Skin epidermis (tissue), 12 donors: ENCODE data around the gene UBE2S.
A peak's percentile ranks its signal among the peaks of the same experiment; 100 is the strongest.
"Not testable (repeated sequence)": the region's sequence is repeated elsewhere in the genome, so short reads cannot be mapped to it uniquely, and the experiment has no call there.

ENCODE experiments used
- H3K27ac ChIP-seq, 21 experiments: fragments of 200-600 bp; sonication (generic) in 11 of 21; one replicate each; pipeline ENCODE4 v1.5.0; 2020; ENCODE audit warnings: mild to moderate bottlenecking in 3 of 21, inconsistent platforms in 2 of 21, moderate library complexity in 2 of 21
- H3K4me3 ChIP-seq, 7 experiments: fragments of 200-600 bp; sonication (generic) in 2 of 7; one replicate each; pipeline ENCODE4 v1.5.0; 2020; ENCODE audit warnings: inconsistent platforms in 2 of 7, mild to moderate bottlenecking in 2 of 7, moderate library complexity in 1 of 7

UBE2S gene

DNA sequence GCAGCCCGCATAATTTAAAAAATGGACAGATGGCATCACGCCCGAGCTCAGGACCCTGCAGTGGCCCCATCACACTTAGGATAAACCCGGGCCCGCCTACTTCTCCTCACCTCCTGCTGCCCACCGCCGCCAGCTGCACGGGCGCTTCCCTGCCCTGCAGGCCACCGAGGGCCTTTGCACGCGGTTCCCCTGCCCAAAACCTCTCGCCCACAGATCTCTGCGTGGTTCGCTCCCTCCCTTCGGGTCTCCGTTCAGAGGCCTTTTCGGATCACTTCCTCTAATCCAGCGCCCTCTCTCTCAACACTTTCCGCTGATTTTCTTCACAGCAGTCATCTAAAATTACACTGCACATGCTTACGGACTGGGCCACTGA is 33.7 kb upstream of the UBE2S start:
- Histone ChIP-seq H3K27ac (no peak overlapping the region), H3K4me3 (no peak overlapping the region)

DNA sequence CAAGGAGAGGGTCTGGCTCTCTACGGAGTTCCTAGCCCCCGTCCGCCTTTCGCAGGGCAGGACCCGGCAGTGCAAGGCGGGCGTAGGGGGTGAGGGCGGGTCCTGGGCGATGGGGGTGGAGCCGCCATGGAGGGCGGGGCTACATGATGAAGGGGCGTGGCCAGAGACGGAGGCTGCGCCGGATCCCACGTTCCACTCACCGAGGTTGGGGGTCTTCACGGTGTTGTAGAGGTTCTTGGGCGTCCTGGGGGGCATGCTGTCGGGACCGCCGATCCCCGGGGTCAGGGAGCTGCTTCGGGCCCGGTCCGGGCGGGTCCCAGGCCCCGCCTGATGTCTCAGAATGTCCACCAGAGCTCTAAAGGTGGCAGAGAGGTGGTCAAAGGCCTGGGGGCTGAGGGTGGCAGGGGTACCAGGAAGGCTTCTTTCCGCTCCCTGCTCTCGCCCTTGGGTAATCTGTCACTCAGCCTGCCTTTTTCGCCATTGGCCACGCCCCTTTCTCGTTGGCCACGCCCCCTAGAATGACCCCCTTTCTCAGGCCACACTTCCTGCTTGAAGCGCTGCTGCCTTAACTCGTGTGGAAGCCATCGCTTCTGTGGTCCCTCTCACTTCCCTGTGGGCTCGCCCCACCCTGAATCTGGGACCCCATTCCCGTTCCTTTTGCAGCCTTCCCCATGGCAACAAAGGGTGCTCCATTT is 33.0 kb upstream of the UBE2S start:
- H3K4me3 ChIP-seq: no peak overlapping the region
- no peak overlapping the region for H3K27ac ChIP-seq

DNA sequence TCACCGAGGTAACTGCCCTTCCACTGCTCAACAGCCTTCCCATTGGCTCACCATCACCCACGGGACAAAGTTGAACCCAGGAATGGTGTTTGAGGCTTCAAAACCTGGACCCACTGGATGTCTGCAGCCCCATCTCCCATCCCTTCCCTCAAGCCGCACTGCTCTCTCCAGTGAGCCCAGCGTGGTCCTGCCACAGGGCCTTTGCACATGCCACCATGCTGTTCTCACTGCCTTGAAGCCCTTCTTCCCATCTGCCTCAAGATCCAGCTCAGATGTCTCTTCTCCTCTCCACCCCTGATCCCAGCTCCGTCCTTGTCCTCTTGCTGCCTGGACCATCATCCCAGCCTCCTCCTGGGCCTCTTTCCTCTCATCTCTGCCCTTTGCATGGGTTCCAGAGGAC is 31.5 kb upstream of the UBE2S start:
- Histone ChIP-seq H3K27ac (no peak overlapping the region), H3K4me3 (no peak overlapping the region)

DNA sequence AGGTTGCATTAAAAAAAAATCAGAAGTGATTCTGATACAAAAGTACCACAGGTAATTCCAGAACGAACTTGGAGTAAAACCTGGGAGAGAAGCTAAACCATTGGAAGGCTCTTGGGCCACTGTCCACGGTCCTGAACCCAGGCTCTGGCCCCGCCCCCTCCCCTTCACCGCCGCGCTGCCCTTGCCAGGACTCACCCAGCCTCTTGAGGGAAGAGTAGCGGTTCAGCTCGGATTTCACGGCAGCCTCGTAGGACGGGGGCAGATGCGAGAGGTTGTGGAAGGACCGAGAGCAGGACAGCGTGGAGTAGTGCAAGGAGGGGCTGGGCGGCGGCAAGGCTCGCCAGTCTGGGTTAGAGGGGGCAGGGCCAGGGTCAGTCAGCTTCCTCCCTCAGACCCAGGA is 29.8 kb upstream of the UBE2S start:
- H3K4me3 ChIP-seq: no peak overlapping the region
- no peak overlapping the region for H3K27ac ChIP-seq

DNA sequence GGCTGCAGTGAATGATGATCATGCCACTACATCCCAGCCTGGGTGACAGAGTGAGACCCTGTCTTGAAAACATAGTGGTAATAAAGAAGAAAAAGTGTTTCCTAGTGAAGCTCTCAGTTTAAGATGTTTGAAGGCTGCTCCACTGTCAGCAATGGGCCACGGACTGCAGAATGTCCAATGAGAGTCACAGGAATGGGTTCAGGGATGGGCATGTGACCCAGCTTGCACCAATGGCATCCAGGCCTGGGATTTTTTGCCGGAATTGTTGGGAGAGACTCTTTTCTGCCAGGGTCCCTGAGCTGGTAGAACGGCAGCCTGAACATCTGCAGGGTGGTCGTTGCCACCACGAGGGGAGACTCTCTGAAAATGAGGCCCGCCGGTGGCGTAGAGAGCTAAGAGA is 29.3 kb upstream of the UBE2S start:
- Histone ChIP-seq H3K27ac (no peak overlapping the region), H3K4me3 (no peak overlapping the region)

DNA sequence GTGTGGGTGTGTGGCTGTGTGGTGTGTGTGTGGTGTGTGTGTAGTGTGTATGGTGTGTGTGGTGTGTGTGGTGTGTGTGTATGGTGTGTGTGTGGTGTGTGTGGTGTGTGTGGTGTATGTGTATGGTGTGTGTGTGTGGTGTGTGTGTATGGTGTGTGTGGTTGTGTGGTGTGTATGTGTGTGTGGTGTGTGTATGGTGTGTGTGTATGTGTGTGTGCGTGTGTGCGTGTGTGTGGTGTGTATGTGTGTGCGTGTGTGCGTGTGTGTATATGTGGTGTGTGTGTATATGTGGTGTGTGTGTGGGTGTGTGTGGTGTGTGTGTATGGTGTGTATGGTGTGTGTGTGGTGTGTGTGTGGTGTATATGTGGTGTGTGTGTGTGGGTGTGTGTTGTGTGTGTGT is 27.4 kb upstream of the UBE2S start:
- Histone ChIP-seq H3K4me3 (no peak overlapping the region), H3K27ac (no peak overlapping the region)

DNA sequence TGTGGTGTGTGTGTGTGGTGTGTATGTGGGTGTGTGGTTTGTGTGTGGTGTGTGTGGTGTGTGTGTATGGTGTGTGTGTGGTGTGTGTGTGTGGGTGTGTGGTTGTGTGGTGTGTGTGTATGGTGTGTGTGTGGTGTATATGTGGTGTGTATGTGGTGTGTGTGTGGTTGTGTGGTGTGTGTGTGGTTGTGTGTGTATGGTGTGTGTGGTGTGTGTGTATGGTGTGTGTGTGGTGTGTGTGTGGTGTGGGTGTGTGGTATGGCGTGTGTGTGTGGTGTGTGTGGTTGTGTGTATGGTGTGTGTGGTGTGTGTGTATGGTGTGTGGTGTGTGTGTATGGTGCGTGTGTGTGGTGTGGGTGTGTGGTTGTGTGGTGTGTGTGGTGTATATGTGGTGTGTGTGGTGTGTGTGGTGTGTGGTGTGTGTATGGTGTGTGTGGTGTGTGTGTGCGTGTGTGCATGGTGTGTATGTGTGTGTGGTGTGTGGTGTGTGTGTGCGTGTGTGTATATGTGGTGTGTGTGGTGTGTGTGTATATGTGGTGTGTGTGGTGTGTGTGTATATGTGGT is 26.9 kb upstream of the UBE2S start:
- Histone ChIP-seq H3K27ac (no peak overlapping the region), H3K4me3 (no peak overlapping the region)

DNA sequence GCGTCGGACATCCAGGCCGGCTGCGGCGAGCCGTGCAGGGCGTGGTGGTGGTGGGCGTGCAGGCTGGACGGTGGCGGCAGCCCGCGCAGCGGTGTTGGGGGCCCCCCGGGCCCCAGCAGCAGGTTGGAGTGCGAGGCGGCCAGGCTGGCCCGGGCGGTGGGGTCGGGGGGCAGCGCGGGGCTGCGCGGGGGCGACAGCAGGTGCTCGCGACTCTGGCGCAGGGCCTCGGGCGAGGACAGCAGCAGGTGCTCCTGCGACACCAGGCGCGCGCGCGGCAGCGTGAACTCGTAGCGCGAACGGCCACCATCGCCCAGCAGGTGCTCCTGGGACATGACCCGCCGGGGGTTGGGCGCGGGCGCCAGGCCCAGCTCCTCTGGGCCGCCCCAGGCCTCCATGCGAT is 25.7 kb upstream of the UBE2S start:
- Histone ChIP-seq H3K27ac (peak overlapping the region in 1 of 21 experiments; percentile 13), H3K4me3 (no peak overlapping the region)

DNA sequence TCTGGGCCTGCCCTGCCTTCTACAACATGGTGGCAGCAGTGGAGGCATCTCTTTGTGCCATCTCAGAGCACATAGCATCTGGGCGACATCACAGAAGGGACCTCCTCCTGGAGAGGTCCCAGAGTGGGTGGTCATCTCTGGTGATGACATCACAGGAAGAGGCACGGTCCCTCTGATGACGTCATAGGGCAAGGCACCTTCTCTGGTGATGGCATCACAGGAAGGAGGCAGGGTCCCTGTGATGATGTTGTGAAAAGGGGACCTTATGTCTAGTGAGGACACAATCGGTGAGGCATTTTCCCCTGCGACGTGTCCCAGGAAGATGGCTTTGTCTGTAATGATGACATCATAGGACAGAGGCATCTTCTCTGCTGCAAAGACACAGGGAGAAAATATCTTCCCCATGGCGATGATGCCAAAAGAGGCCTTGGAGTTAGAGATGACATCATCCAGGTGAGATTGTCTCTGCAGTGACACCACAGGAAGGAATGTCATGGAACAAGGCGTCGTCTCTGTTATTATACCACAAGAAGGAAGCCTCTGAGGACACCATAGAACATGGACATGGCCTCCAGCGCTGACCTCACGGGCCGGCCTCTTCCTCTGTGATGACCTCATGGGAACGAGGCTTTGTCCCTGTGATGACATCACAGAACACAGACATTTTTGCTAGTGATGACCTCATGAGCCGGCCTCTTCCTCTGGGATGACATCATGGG is 24.8 kb upstream of the UBE2S start:
- H3K27ac ChIP-seq: no peak overlapping the region
- H3K4me3 ChIP-seq: no peak overlapping the region

DNA sequence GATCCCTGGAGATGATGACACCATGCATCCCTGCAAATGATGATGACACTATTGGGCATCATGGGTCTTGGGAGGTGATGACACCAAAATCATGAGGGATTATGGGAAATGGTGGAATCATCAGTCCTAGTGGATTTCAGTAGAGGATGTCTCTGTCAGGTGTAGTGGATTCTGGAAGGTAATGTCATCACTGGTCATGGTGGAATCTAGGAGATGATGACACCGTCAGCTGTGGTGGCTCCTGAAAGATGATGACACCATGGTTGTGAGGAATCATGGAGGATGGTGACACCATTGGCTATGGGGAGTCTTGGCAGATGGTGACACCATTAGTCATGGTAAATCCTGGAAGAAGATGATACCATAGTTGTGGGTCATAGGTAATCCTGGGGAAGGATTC is 23.6 kb upstream of the UBE2S start:
- Histone ChIP-seq H3K27ac (no peak overlapping the region), H3K4me3 (no peak overlapping the region)

DNA sequence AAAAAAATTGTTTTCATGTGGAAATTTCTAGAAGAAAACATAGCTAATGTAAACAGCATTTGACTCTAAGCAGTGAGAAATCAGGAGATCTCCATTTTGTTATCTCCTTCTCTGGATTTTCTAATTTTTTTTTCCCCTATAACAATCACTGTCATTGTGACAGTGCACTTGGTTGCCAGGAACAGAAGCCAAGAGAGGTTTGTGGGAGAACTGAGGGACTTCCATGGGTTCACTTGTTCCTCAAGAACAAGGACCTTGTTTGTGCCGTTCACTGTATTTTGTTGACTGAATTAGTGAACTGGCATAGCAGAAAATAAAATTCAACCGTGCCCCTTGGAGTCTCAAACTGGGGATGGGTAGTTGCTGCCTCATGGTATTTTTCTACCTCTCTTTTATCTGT is 18.5 kb upstream of the UBE2S start:
- Histone ChIP-seq H3K4me3 (no peak overlapping the region), H3K27ac (peak overlapping the region in 1 of 21 experiments; percentile 35)

DNA sequence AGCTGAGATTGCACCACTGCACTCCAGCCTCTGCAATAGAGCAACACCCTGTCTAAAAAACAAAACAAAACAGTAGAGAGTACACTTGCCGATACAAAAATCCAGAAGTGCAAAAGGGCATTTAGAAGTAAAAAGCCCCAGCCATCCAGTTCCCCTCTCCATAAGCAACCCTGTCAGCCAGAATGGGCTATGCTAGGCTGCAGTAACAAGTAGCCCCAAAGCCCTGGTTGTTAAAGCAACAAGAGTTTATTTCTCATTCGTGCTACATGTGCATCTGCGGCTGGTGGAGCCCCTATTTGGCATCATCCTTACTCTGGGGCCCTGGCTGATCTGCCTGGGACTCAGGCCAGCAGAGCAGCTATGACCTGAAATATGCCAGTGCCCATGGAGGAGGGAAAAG is 16.9 kb upstream of the UBE2S start:
- Histone ChIP-seq H3K27ac (no peak overlapping the region), H3K4me3 (no peak overlapping the region)

DNA sequence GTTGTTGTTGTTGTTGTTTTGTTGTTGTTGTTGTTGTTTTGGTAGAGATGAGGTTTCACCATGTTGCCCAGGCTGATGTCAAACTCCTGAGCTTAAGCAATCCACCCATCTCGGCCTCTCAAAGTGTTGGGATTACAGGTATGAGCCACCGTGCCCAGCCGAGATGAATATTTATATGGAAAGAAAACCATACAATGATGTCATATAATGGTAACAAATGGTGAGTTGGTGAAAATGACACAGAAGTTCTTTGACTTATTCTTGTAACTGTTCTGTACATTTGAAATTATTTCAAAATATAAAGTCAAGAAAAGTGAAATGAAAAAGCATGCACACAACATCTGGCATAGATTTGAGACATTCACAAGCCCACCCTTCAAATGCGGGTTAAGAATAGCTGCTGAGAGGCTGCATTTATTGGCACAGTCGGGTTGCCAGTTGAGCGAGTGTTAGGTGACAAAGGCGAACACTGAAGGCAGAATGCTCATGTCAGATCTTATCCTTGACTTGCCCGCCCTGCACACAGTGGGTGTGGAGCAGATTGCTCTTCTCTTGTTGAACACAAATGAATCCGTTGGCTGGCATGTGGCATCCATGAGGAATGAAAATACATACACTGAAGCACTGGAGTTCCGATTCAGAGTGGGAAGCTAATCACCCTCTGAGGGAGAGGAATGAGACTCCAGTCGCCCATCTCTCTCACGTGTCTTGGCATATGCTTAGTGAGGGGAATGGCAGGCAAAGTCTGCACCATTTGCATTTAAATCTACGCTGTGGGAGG is 15.8 kb upstream of the UBE2S start:
- H3K4me3 ChIP-seq: no peak overlapping the region
- H3K27ac ChIP-seq: no peak overlapping the region

DNA sequence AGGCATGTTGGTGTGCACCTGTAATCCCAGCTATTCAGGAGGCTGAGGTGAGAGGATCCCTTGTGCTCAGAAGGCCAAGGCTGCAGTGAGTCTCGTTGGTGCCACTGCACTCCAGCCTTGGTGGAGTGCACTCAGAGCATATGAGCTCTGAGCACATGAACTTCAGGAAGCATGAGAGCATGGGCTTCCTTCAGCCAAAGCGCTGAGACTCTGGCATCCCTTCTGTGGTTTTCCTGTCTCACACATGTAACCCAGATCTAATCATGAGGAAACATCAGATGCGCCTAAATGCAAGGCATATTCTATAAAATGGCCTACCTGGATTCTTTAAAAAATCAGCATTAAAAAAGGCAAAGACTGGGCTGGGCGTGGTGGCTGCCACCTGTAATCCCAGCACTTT is 13.7 kb upstream of the UBE2S start:
- H3K4me3 ChIP-seq: not testable (repeated sequence)
- H3K27ac ChIP-seq: peak overlapping the region in 1 of 21 experiments; percentile 29

DNA sequence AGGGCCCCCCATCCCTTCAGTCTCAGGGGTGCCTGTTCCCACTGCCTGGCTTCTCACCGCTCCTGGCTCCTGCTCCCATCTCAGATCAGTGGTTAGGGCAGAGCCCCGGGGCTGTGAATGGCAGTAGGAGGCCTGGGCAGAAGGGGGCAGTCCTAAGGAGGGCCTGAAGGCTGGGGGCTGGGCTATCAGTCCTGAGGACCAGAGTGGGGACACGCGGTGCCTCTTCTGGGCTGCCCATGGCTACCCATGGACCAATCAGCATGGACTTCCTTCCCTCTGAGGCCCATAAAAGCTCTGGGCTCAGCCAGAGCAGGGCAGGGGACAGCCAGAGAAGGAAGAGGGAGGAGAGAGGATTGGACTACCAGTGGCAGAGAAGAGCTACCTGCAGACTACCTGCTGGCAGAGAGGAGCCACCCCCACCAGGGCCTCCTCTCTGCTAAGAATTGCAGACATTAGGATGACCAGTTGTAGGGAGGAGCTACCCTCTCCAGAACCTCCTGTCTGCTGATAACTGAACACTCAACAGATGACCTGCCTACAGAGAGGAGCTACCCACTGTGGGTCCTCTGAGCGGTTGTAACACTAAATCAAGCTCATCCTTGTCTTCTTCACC is 12.1 kb upstream of the UBE2S start:
- H3K27ac ChIP-seq: no peak overlapping the region
- H3K4me3 ChIP-seq: no peak overlapping the region

DNA sequence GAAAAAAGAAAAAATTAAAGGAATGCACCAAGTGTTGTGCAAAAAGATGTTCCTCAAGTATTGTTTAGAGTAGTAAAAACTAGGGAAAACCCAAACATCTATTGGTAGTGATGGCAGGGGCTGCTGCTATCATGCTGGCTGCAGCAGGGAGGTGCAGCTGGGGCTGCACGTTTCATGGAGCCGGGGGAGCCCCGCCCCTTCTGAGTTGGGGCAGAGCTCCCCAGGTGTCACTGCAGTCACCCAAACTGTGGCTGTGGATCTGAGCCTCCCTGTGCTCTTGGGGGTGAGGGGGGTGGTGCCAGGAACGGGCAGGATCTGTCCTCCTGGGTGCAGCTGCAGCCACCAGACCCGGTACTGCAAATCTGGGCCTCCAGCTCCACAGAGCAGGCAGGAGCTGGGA is 11.5 kb upstream of the UBE2S start:
- Histone ChIP-seq H3K27ac (no peak overlapping the region), H3K4me3 (no peak overlapping the region)

DNA sequence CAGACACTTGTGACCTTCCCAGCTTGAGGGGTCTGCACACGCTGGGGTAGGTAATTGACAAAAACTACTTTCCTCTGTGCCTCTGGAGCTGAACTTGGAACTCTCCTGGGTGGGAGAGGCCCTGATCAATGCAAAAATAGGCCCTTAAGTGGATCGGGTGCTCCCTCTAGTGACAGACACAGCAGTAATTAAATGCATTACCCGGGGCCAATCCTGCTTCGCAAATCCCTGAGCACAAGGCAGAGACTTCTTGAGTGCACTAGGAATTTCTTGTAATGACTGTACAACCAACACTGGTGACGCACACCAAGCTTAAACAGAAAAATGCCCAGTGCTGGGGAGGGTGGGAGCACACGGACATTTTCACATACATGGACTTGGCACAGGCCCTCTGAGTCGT is 10.6 kb upstream of the UBE2S start:
- no peak overlapping the region for H3K27ac ChIP-seq
- H3K4me3 ChIP-seq: no peak overlapping the region

DNA sequence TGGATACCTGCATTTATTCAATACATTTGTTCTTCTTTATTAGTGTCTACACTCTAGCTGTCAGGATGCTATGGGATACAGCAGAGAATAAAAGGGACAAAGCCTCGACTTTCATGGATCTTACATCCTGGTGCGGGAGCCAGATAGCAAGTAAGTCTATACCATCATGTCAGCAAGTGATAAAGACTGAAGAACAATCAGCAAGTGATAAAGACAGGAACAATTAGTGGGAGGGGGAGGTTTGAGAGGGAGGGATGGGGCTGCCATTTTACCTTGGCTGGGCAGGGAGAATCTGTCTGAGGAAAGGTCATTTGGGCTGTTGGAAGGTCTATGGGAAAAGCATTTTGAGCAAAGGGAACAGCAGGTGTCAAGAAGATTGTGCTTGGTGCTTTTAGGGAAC is 2.6 kb upstream of the UBE2S start:
- no peak overlapping the region for H3K27ac ChIP-seq

DNA sequence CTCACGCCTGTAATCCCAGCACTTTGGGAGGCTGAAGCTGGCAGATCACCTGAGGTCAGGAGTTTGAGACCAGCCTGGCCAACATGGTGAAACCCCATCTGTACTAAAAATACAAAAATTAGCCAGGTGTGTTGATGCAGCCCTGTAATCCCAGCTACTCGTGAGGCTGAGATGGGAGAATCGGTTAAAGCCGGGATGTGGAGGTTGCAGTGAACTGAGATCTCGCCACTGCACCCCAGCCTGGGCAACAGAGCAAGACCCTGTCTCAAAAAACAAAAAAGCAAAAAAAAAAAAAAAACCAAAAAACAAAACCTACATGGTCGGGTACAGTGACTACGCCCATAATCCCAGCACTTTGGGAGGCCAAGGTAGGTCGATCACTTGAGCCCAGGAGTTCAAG is 1.6 kb upstream of the UBE2S start:
- not testable (repeated sequence) for H3K27ac ChIP-seq, H3K4me3 ChIP-seq

More for the DNA sequence above, 2.6 kb upstream of the UBE2S start:
- H3K4me3 ChIP-seq: no peak overlapping the region

DNA sequence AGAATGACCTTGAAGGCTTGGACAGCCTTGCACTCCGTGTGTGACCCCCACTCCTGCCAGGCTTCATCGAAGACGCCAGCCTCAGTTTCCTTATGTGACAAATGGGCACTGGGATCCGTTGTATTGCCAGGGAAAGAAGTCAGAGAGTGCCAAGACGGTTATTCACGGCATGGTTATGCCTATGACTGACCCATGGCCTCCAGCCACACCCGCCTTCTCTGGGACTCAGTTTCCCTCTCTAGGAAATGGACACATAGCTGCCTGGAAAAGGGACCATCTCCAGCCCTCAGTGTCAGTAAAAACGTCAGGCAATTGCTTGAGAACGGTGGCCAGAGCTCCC is 915 bp upstream of the UBE2S start:
- H3K27ac ChIP-seq: peak overlapping the region; percentile 41 to 100 (median 97)
- peak overlapping the region; percentile 24 to 99 (median 79) for H3K4me3 ChIP-seq
